Measurements from ENCODE around the gene FKBP4. TPM values are rescaled to one million over a fixed set of nuclear protein-coding genes. Genes with fewer than 3 reads are reported as not detected.

The FKBP4 gene
- total RNA-seq, 2 donors from 2014 or later: 29.0 to 29.8 TPM

DNA sequence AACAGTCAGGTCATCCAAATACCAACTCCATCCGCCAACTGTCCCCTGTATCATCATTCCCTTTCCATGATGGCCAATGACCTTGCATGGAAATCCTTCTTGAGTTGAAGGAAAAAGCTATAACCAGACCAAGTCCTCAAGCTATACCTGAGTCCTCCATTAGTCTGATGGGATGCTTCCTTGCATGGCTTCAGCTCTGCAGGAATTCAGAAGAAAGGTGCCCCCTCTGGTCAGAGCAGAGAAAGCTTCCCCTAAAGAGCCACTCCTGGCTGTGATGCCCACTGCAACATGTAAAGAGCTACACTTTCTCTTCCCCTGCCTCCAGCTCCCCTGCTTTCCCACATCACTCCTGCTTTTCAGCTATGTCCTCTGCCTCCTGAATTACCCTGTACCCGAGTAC, 43.1 kb upstream of the FKBP4 start:
- Histone ChIP-seq H3K4me3 (no peak overlapping the region), H3K27ac (no peak overlapping the region), H3K27me3 (no peaks in the 10 kb centered on the region), H3K9me3 (no peaks in the 10 kb centered on the region), H3K36me3 (replicated peaks in 1 of 2; ENCODE audit: insufficient read depth in 1 of 2, low read depth in 2 of 2) (no peaks in the 10 kb centered on the region), H3K4me1 (peaks cover 4% of the 10 kb centered on the region)
- no peak for ATAC-seq
- DNase-seq: no peak
- WGBS, 2 donors: 67 to 72% methylated on average over 2 of the region's 2 CpGs
- intact Hi-C loops (cut with DNase I): no loop called here
- TF ChIP-seq, protein P1, sequence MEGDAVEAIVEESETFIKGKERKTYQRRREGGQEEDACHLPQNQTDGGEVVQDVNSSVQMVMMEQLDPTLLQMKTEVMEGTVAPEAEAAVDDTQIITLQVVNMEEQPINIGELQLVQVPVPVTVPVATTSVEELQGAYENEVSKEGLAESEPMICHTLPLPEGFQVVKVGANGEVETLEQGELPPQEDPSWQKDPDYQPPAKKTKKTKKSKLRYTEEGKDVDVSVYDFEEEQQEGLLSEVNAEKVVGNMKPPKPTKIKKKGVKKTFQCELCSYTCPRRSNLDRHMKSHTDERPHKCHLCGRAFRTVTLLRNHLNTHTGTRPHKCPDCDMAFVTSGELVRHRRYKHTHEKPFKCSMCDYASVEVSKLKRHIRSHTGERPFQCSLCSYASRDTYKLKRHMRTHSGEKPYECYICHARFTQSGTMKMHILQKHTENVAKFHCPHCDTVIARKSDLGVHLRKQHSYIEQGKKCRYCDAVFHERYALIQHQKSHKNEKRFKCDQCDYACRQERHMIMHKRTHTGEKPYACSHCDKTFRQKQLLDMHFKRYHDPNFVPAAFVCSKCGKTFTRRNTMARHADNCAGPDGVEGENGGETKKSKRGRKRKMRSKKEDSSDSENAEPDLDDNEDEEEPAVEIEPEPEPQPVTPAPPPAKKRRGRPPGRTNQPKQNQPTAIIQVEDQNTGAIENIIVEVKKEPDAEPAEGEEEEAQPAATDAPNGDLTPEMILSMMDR (IDR thresholded peaks at IDR 0.05): no peak
- TF ChIP-seq POLR2A (IDR thresholded peaks at IDR 0.05): no peak

DNA sequence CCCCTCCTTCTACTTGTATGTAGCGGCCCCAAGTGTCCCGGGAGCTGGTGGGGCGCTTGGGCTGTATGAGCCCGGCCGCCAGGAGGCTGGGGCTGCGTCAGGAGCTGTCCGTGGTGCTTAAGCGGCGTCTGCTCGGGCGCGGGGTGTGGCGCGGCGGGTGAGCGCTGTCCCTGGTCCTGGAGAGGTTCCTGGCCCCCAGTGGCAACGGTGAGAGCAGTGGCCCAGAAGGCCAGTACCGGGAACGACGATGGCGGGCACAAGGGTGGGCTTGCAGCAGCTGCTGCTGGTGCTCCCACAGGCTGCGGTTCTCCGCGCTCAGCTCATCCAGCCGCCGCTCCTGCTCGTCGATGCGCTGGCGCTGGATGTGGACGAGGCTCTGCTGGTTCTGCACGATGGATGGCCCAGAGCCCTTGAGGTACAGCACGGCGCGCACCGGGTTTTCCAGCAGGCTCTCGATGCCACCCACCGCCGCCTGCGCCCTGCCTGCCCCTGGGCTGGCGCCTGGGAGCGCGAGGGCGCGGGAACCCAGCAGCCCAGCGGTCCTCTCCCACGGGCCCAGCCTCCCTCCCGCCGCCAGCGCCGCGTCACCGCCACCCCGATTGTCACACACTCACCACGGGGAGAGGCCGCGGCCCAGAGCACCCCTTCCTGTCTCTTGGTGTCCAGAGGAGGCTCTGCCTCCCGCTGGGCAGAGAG, 41.9 kb upstream of the FKBP4 start:
- Histone ChIP-seq H3K4me3 (no peak overlapping the region), H3K36me3 (replicated peaks in 1 of 2; ENCODE audit: insufficient read depth in 1 of 2, low read depth in 2 of 2) (no peaks in the 10 kb centered on the region), H3K9me3 (no peaks in the 10 kb centered on the region), H3K27me3 (no peaks in the 10 kb centered on the region), H3K4me1 (peaks cover 4% of the 10 kb centered on the region), H3K27ac (no peak overlapping the region)
- DNase-seq (peak; percentile 79 to 85 (median 82)), ATAC-seq (peak; percentile 98)
- WGBS, 2 donors: 3 to 11% methylated on average over 5 to 46 of the region's 58 CpGs
- intact Hi-C loops (cut with DNase I): no loop called here
- TF ChIP-seq, protein P1 (IDR thresholded peaks at IDR 0.05): peak in 3 of 7 experiments; percentile 15 to 42 (median 33)
- no peak for TF ChIP-seq POLR2A (IDR thresholded peaks at IDR 0.05)

DNA sequence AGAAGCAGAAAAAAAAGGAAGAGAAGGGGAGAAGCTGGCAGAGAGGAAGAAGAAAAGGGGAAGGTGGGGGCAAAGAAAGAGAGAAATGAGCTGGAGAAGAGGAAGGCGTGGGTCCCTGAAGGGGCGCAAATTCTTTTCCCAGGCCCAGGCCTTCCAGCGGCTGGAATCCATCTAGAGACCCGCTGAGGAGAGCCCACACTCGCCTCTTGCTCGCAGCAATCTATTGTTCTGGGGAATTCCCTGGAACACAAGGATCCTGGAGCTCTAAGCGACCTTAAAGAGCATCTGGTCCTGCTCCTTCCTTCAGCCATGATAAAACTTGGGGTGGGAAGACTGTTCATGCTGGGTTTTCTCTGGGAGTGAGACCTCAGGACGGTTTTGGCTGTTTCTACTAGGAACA, 41.2 kb upstream of the FKBP4 start:
- no peak overlapping the region for H3K27ac ChIP-seq
- H3K36me3 ChIP-seq (replicated peaks in 1 of 2; ENCODE audit: insufficient read depth in 1 of 2, low read depth in 2 of 2): no peaks in the 10 kb centered on the region
- TF ChIP-seq, protein P1 (IDR thresholded peaks at IDR 0.05): no peak
- no peak for TF ChIP-seq POLR2A (IDR thresholded peaks at IDR 0.05)
- ATAC-seq (no peak), DNase-seq (no peak)
- 50 to 53% methylated on average over 8 of the region's 8 CpGs for WGBS, 2 donors
- intact Hi-C loops (cut with DNase I): no loop called here
- peaks cover 4% of the 10 kb centered on the region for H3K4me1 ChIP-seq
- H3K27me3 ChIP-seq: no peaks in the 10 kb centered on the region
- H3K4me3 ChIP-seq: no peak overlapping the region
- no peaks in the 10 kb centered on the region for H3K9me3 ChIP-seq

DNA sequence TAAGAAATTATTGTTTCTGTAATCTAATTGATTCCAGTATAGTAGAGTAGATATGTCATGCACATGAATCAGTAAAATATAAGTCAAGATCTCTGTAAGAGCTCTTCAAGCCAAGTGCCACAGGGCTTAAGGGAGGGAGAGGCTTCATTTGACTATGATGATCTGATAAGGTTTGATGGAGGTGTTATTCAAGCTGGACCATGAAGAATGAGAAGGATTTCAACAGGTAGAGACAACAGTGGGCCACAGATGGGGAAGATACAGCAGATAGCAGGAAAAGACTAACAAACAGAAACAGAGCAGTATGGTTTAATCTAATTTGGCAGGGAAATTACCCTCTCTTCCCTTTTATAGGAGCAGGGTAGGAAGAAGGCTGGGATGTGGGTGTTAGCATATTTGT, 40.6 kb upstream of the FKBP4 start:
- H3K4me3 ChIP-seq: no peak overlapping the region
- intact Hi-C loops (cut with DNase I): no loop called here
- no peak overlapping the region for H3K27ac ChIP-seq
- no peaks in the 10 kb centered on the region for H3K27me3 ChIP-seq
- TF ChIP-seq, protein P1 (IDR thresholded peaks at IDR 0.05): no peak
- TF ChIP-seq POLR2A (IDR thresholded peaks at IDR 0.05): no peak
- ATAC-seq: no peak
- H3K36me3 ChIP-seq (replicated peaks in 1 of 2; ENCODE audit: insufficient read depth in 1 of 2, low read depth in 2 of 2): no peaks in the 10 kb centered on the region
- H3K9me3 ChIP-seq: no peaks in the 10 kb centered on the region
- H3K4me1 ChIP-seq: peaks cover 4% of the 10 kb centered on the region
- DNase-seq: no peak

DNA sequence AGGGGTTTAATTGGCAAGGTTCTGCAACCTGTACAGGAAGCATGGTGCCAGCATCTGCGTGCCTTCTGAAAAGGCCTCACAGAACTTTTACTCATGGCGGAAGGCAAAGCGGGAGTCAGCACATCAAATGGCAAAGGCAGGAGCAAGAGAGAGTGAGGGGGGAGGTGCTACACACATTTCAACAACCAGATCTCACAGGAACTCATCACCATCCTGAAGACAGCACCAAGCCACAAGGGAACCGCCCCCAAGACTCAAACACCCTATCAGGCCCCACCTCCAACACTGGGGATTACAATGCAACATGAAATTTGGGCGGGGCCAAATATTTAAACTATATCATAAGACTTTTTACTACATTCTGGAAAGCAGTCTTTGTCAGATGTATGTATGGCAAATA, 38.0 kb upstream of the FKBP4 start:
- WGBS, 2 donors: 81 to 87% methylated on average over 5 of the region's 5 CpGs
- intact Hi-C loops (cut with DNase I): no loop called here
- DNase-seq (no peak), ATAC-seq (no peak)
- no peaks in the 10 kb centered on the region for H3K27me3 ChIP-seq
- no peaks in the 10 kb centered on the region for H3K36me3 ChIP-seq (replicated peaks in 1 of 2; ENCODE audit: insufficient read depth in 1 of 2, low read depth in 2 of 2)
- H3K9me3 ChIP-seq: no peaks in the 10 kb centered on the region
- no peak overlapping the region for H3K27ac ChIP-seq
- peaks cover 5% of the 10 kb centered on the region for H3K4me1 ChIP-seq
- no peak overlapping the region for H3K4me3 ChIP-seq
- TF ChIP-seq POLR2A (IDR thresholded peaks at IDR 0.05): no peak
- TF ChIP-seq, protein P1 (IDR thresholded peaks at IDR 0.05): no peak
